ENCODE data around the gene ACTN4. TPM values are rescaled to one million over a fixed set of nuclear protein-coding genes. Genes with fewer than 3 reads are reported as not detected.
"Not testable (repeated sequence)": the region's sequence is repeated elsewhere in the genome, so short reads cannot be mapped to it uniquely, and the experiment has no call there.

ACTN4 gene
- total RNA-seq, 5 donors from 2014 or later (not counting 1 experiment from before 2014, with no cell fraction given) = 100.0 to 201 (median 175) TPM

GRCh38 chr19:38624822-38625221 is 22.6 kb upstream of the ACTN4 start:
- POLR2A ChIA-PET = interaction anchor here in 1 of 2 donors (0.7 kb wide), 1 partner anchor 13 kb away, joined by 3 read pairs; no protein-coding TSS in a partner anchor
- H3K27ac ChIP-seq (ENCODE audit: low read length) = no peak overlapping the region
- H3K36me3 Mint-ChIP-seq = peaks cover 43% of the 10 kb centered on the region

GRCh38 chr19:38626401-38626800 is 21.0 kb upstream of the ACTN4 start:
- DNase-seq (no peak), ATAC-seq (replicated peaks in 1 of 4) (no peak)
- Mint-ChIP-seq H3K4me3 (no peak overlapping the region), H3K36me3 (peaks cover 48% of the 10 kb centered on the region), H3K9me3 (no peaks in the 10 kb centered on the region), H3K4me1 (peaks cover 0 to 7% (median 3%) of the 10 kb centered on the region in 3 donors), H3K27ac (no peak overlapping the region), H3K27me3 (no peaks in the 10 kb centered on the region)
- 100% methylated on average over 2 of the region's 4 CpGs for WGBS (ENCODE audit: insufficient coverage)
- H3K9me3 ChIP-seq = no peaks in the 10 kb centered on the region
- no peaks in the 10 kb centered on the region for H3K4me1 ChIP-seq (ENCODE audit: control insufficient read depth in 1 of 2, extremely low read depth in 1 of 2, insufficient read depth in 2 of 2, low read length in 2 of 2)
- no peak overlapping the region for H3K27ac ChIP-seq (ENCODE audit: low read length)
- peaks cover 7 to 75% of the 10 kb centered on the region in 2 donors for H3K36me3 ChIP-seq (ENCODE audit: control insufficient read depth in 2 of 2, extremely low read depth in 1 of 2, insufficient read depth in 1 of 2, low read length in 1 of 2)
- H3K27me3 ChIP-seq (replicated peaks in 1 of 2; ENCODE audit: control insufficient read depth in 2 of 2, extremely low read depth in 1 of 2, insufficient read depth in 2 of 2, low read length in 1 of 2) = no peaks in the 10 kb centered on the region
- H3K4me3 ChIP-seq (ENCODE audit: control insufficient read depth in 1 of 2, extremely low read depth in 1 of 2, low read length in 1 of 2) = no peak overlapping the region
- CTCF ChIA-PET = no interaction called here
- POLR2A ChIA-PET = no interaction called here

More at GRCh38 chr19:38624822-38625221, 22.6 kb upstream of the ACTN4 start:
- CTCF ChIA-PET = interaction anchor here in 1 of 2 donors (0.7 kb wide), 1 partner anchor 92 kb away, joined by 3 read pairs; no protein-coding TSS in a partner anchor
- no peak overlapping the region for H3K27ac Mint-ChIP-seq
- Histone ChIP-seq H3K27me3 (replicated peaks in 1 of 2; ENCODE audit: control insufficient read depth in 2 of 2, extremely low read depth in 1 of 2, insufficient read depth in 2 of 2, low read length in 1 of 2) (no peaks in the 10 kb centered on the region), H3K4me1 (ENCODE audit: control insufficient read depth in 1 of 2, extremely low read depth in 1 of 2, insufficient read depth in 2 of 2, low read length in 2 of 2) (peaks cover 2 to 7% of the 10 kb centered on the region in 2 experiments), H3K9me3 (no peaks in the 10 kb centered on the region), H3K4me3 (ENCODE audit: control insufficient read depth in 1 of 2, extremely low read depth in 1 of 2, low read length in 1 of 2) (no peak overlapping the region), H3K36me3 (ENCODE audit: control insufficient read depth in 2 of 2, extremely low read depth in 1 of 2, insufficient read depth in 1 of 2, low read length in 1 of 2) (peaks cover 7 to 83% of the 10 kb centered on the region in 2 donors)
- H3K27me3 Mint-ChIP-seq = no peaks in the 10 kb centered on the region
- no peak for DNase-seq
- H3K4me3 Mint-ChIP-seq = no peak overlapping the region
- ATAC-seq (replicated peaks in 1 of 4) = no peak
- WGBS (ENCODE audit: insufficient coverage) = 93% methylated on average over 2 of the region's 3 CpGs
- no peaks in the 10 kb centered on the region for H3K9me3 Mint-ChIP-seq
- H3K4me1 Mint-ChIP-seq = peaks cover 5 to 14% (median 12%) of the 10 kb centered on the region in 3 donors

- Histone ChIP-seq H3K36me3 (ENCODE audit: control insufficient read depth in 2 of 2, extremely low read depth in 1 of 2, insufficient read depth in 1 of 2, low read length in 1 of 2) (peaks cover 7 to 61% of the 10 kb centered on the region in 2 donors), H3K4me3 (ENCODE audit: control insufficient read depth in 1 of 2, extremely low read depth in 1 of 2, low read length in 1 of 2) (no peak overlapping the region), H3K9me3 (no peaks in the 10 kb centered on the region), H3K4me1 (ENCODE audit: control insufficient read depth in 1 of 2, extremely low read depth in 1 of 2, insufficient read depth in 2 of 2, low read length in 2 of 2) (peaks cover 0 to 3% of the 10 kb centered on the region in 2 experiments), H3K27me3 (replicated peaks in 1 of 2; ENCODE audit: control insufficient read depth in 2 of 2, extremely low read depth in 1 of 2, insufficient read depth in 2 of 2, low read length in 1 of 2) (no peaks in the 10 kb centered on the region), H3K27ac (ENCODE audit: low read length) (no peak overlapping the region)
- H3K9me3 Mint-ChIP-seq = no peaks in the 10 kb centered on the region
- POLR2A ChIA-PET = no interaction called here
- H3K4me1 Mint-ChIP-seq = peaks cover 2 to 8% (median 4%) of the 10 kb centered on the region in 3 donors
- CTCF ChIA-PET = no interaction called here
- WGBS (ENCODE audit: insufficient coverage) = 82% methylated on average over 3 of the region's 6 CpGs
- no peaks in the 10 kb centered on the region for H3K27me3 Mint-ChIP-seq
- DNase-seq (no peak), ATAC-seq (replicated peaks in 1 of 4) (no peak)
- no peak overlapping the region for H3K4me3 Mint-ChIP-seq
- no peak overlapping the region for H3K27ac Mint-ChIP-seq
- H3K36me3 Mint-ChIP-seq = peaks cover 39% of the 10 kb centered on the region
Observed at GRCh38 chr19:38629568-38629967, 17.9 kb upstream of the ACTN4 start.

- H3K36me3 Mint-ChIP-seq = peaks cover 34% of the 10 kb centered on the region
- H3K4me1 Mint-ChIP-seq = peaks cover 15 to 22% (median 17%) of the 10 kb centered on the region in 3 donors
- POLR2A ChIA-PET; H3K27ac Mint-ChIP-seq; H3K9me3 Mint-ChIP-seq; H3K4me3 ChIP-seq (ENCODE audit: control insufficient read depth in 1 of 2, extremely low read depth in 1 of 2, low read length in 1 of 2); H3K9me3 ChIP-seq; CTCF ChIA-PET; H3K4me3 Mint-ChIP-seq; H3K27ac ChIP-seq (ENCODE audit: low read length); DNase-seq; H3K27me3 Mint-ChIP-seq; H3K27me3 ChIP-seq (replicated peaks in 1 of 2; ENCODE audit: control insufficient read depth in 2 of 2, extremely low read depth in 1 of 2, insufficient read depth in 2 of 2, low read length in 1 of 2); ATAC-seq (replicated peaks in 1 of 4): not testable (repeated sequence)
- H3K36me3 ChIP-seq (ENCODE audit: control insufficient read depth in 2 of 2, extremely low read depth in 1 of 2, insufficient read depth in 1 of 2, low read length in 1 of 2) = peaks cover under 1 to 57% of the 10 kb centered on the region in 2 donors
- 94% methylated on average over 3 of the region's 11 CpGs for WGBS (ENCODE audit: insufficient coverage)
- peaks cover 8 to 20% of the 10 kb centered on the region in 2 experiments for H3K4me1 ChIP-seq (ENCODE audit: control insufficient read depth in 1 of 2, extremely low read depth in 1 of 2, insufficient read depth in 2 of 2, low read length in 2 of 2)
Observed at GRCh38 chr19:38631301-38631700, 16.1 kb upstream of the ACTN4 start.

- WGBS (ENCODE audit: insufficient coverage) = 85% methylated on average over 2 of the region's 7 CpGs
- H3K27ac ChIP-seq (ENCODE audit: low read length); CTCF ChIA-PET; POLR2A ChIA-PET; ATAC-seq (replicated peaks in 1 of 4); H3K9me3 Mint-ChIP-seq; DNase-seq; H3K4me3 Mint-ChIP-seq; H3K27me3 ChIP-seq (replicated peaks in 1 of 2; ENCODE audit: control insufficient read depth in 2 of 2, extremely low read depth in 1 of 2, insufficient read depth in 2 of 2, low read length in 1 of 2); H3K9me3 ChIP-seq; H3K27me3 Mint-ChIP-seq; H3K4me3 ChIP-seq (ENCODE audit: control insufficient read depth in 1 of 2, extremely low read depth in 1 of 2, low read length in 1 of 2): not testable (repeated sequence)
- Mint-ChIP-seq H3K27ac (peak overlapping the region in 1 of 2 donors; percentile 34), H3K36me3 (peaks cover 33% of the 10 kb centered on the region), H3K4me1 (peaks cover 21 to 28% (median 24%) of the 10 kb centered on the region in 3 donors)
- peaks cover 0 to 51% of the 10 kb centered on the region in 2 donors for H3K36me3 ChIP-seq (ENCODE audit: control insufficient read depth in 2 of 2, extremely low read depth in 1 of 2, insufficient read depth in 1 of 2, low read length in 1 of 2)
- peaks cover 13 to 26% of the 10 kb centered on the region in 2 experiments for H3K4me1 ChIP-seq (ENCODE audit: control insufficient read depth in 1 of 2, extremely low read depth in 1 of 2, insufficient read depth in 2 of 2, low read length in 2 of 2)
Observed at GRCh38 chr19:38631811-38632475, 15.5 kb upstream of the ACTN4 start.

- no peaks in the 10 kb centered on the region for H3K9me3 Mint-ChIP-seq
- Histone ChIP-seq H3K27me3 (replicated peaks in 1 of 2; ENCODE audit: control insufficient read depth in 2 of 2, extremely low read depth in 1 of 2, insufficient read depth in 2 of 2, low read length in 1 of 2) (no peaks in the 10 kb centered on the region), H3K4me1 (ENCODE audit: control insufficient read depth in 1 of 2, extremely low read depth in 1 of 2, insufficient read depth in 2 of 2, low read length in 2 of 2) (peaks cover 17 to 33% of the 10 kb centered on the region in 2 experiments), H3K9me3 (no peaks in the 10 kb centered on the region), H3K4me3 (ENCODE audit: control insufficient read depth in 1 of 2, extremely low read depth in 1 of 2, low read length in 1 of 2) (no peak overlapping the region), H3K27ac (ENCODE audit: low read length) (no peak overlapping the region), H3K36me3 (ENCODE audit: control insufficient read depth in 2 of 2, extremely low read depth in 1 of 2, insufficient read depth in 1 of 2, low read length in 1 of 2) (peaks cover 0 to 44% of the 10 kb centered on the region in 2 donors)
- 96% methylated on average over 13 of the region's 16 CpGs for WGBS (ENCODE audit: insufficient coverage)
- ATAC-seq (replicated peaks in 1 of 4) (no peak), DNase-seq (no peak)
- H3K27ac Mint-ChIP-seq = no peak overlapping the region
- no peak overlapping the region for H3K4me3 Mint-ChIP-seq
- H3K36me3 Mint-ChIP-seq = peaks cover 31% of the 10 kb centered on the region
- POLR2A ChIA-PET = no interaction called here
- CTCF ChIA-PET = interaction anchor here in 1 of 2 donors (2.2 kb wide), 1 partner anchor 229 kb away, joined by 27 read pairs; the partner anchor contains the start of gene FAM98C
- H3K27me3 Mint-ChIP-seq = no peaks in the 10 kb centered on the region
- peaks cover 26 to 35% (median 31%) of the 10 kb centered on the region in 3 donors for H3K4me1 Mint-ChIP-seq
Observed at GRCh38 chr19:38632476-38633213, 14.8 kb upstream of the ACTN4 start.

Data from T-cell (primary cell).